AG10803 (cell line): ENCODE measurements around the gene KCNN3.

Experiments used
- DNase-seq: peaks from one replicate; pipeline ENCODE4 v3.0.0; 2010; ENCODE audit warnings: low read depth
- H3K4me3 ChIP-seq: 2 replicates; pipeline ENCODE4 v1.5.1; 2011; ENCODE audit warnings: mild to moderate bottlenecking, low read length, control low read depth
- TF ChIP-seq, protein P1 (sequence below): conservative IDR thresholded peaks from 2 replicates; pipeline ENCODE4 v1.5.1; 2011; ENCODE audit warnings: mild to moderate bottlenecking, low read length, control low read depth, inconsistent platforms

The KCNN3 gene

DNA sequence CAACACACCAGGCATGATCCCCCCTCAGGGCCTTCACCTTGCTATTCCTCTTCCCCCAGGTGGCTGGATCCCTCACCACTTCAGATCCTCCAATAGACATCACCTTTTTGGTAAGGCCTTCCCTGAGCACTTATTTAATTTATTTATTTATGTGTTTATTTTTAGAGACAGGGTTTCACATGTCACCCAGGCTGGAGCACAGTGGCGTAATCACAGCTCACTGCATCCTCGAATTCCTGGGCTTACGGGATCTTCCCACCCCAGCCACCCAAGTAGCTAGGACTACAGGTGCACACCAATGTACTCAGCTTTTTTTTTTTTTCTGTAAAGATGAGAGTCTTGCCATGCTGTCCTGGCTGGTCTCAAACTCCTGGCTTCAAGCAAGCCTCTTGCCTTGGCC, 17.2 kb downstream of the KCNN3 start:
- TF ChIP-seq, protein P1, sequence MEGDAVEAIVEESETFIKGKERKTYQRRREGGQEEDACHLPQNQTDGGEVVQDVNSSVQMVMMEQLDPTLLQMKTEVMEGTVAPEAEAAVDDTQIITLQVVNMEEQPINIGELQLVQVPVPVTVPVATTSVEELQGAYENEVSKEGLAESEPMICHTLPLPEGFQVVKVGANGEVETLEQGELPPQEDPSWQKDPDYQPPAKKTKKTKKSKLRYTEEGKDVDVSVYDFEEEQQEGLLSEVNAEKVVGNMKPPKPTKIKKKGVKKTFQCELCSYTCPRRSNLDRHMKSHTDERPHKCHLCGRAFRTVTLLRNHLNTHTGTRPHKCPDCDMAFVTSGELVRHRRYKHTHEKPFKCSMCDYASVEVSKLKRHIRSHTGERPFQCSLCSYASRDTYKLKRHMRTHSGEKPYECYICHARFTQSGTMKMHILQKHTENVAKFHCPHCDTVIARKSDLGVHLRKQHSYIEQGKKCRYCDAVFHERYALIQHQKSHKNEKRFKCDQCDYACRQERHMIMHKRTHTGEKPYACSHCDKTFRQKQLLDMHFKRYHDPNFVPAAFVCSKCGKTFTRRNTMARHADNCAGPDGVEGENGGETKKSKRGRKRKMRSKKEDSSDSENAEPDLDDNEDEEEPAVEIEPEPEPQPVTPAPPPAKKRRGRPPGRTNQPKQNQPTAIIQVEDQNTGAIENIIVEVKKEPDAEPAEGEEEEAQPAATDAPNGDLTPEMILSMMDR, result no peak

GRCh38 chr1:154851392-154852177, 18.5 kb downstream of the KCNN3 start:
- TF ChIP-seq, protein P1, result no peak
- no peak for DNase-seq
- no peak overlapping the region for H3K4me3 ChIP-seq

More for the DNA sequence above, 17.2 kb downstream of the KCNN3 start:
- no peak overlapping the region for H3K4me3 ChIP-seq
- DNase-seq, result no peak

DNA sequence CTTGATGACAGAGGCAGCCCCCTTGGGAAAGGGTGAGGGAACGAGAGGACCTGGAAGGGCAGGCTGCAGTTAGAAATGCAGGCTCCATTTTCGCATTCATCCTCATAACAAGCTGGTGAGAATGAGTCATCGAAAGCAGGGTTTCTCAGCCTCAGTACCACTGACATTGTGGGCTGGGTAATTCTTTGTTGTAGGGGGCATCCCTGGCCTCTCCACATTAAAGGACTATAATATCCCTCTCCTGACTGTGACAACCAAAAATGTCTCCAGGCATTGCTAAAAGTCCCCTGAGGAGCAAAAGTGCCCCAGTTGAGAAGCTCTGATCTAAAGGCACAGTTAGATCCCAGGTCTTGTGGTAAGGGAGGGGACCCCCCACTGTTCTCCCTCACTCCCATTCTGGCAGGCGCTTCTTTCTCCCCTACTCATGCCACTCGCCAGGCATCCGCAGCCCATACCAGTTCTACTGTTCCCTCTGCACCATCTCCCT, 20.4 kb downstream of the KCNN3 start:
- TF ChIP-seq, protein P1, result no peak
- no peak overlapping the region for H3K4me3 ChIP-seq
- DNase-seq, result no peak

GRCh38 chr1:154848983-154849382, 21.1 kb downstream of the KCNN3 start:
- no peak overlapping the region for H3K4me3 ChIP-seq
- TF ChIP-seq, protein P1, result no peak

DNA sequence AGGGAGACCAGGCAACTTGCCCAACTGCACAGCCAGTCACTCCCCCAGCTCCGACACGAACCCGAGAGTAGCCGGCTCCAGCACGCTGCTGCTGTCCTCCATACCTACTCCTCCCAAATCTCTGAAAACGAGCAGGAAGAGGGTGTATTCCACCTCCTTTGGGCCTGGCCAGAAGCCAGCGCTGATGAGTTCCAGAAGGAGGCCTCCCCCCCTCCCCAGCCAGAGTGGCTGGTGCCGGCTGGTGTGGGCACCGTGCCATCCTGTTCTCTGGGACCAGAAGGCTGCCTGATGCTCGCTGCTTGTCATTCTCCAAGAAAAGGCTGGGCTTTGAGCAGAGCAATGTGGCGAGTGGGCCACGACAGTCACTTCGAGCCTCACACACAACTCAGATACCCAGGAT, 22.2 kb downstream of the KCNN3 start:
- no peak overlapping the region for H3K4me3 ChIP-seq
- TF ChIP-seq, protein P1, result no peak
- DNase-seq, result peak; percentile 30

More at GRCh38 chr1:154848983-154849382, 21.1 kb downstream of the KCNN3 start:
- no peak for DNase-seq

DNA sequence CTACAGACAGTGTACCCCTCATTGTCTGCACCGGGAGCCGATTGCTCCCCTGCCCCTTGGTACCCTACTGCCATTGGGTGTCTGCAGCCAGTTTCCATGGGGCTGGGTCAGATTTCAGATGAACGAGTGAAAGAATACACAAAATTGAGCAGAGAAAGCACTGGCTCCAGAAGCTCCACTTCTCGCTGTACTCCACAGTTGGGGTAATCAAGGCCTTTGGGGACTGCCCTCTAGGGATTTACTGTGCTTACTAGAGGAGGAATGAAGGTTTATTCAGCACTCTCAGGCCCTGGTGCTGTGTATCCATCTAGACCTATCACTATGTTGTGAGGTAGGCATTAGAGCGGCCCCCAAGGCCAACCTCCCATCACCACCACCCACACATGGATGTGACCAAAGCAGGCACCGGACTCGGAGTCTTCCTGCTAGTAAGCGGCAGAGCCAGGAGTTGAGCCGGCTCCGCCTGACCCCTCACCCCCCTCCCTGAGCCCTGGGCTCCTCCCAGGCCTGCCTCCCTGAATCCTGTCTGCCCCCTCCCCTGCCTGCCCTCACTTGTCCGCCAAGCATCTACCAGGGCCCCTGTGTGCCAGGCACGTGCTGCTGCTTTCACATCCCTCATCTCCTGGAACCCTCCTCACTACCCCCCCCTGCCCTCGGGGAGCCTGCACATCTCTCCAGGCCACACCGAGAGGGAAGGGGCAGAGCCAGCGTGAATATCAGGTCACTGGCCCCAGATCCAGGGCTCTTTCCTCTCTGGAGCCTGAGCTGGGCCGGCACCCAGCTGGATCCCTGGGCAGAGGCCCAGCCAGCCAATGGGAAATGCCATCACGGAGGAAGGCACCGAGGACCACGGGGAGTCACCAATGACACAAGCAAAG, 23.3 kb downstream of the KCNN3 start:
- DNase-seq, result no peak
- H3K4me3 ChIP-seq, result no peak overlapping the region
- TF ChIP-seq, protein P1, result no peak
